HEK293 (cell line): Measurements from ENCODE around the gene KLHL29.

Experiments used
- CTCF ChIA-PET: fragments of 350-600 bp; formaldehyde crosslinking; extraction: SDS; loops from one replicate; lab custom pipeline; 2021; ENCODE audit warnings: antibody characterized with exemption; lab: Yijun Ruan, JAX
- POLR2A ChIA-PET: fragments of 300-600 bp; formaldehyde crosslinking; extraction: SDS; loops from one replicate; lab custom pipeline; 2020; ENCODE audit warnings: antibody characterized with exemption, inconsistent platforms; lab: Yijun Ruan, JAX
- H3K27ac ChIP-seq: fragments of 200-500 bp; sonication (Bioruptor generic); 2 replicates; pipeline ENCODE4 v1.5.1; 2014; ENCODE audit warnings: low read depth, low read length, control low read depth, inconsistent platforms; ENCODE audit errors: extremely low read depth
- H3K36me3 ChIP-seq, 2 experiments: fragments of 200-500 bp in 1 of 2; sonication (Bioruptor generic) in 1 of 2; 1 replicate in 1 of 2; 2 replicates in 1 of 2; pipeline ENCODE4 v1.5.1; 2014 to 2017; ENCODE audit warnings: inconsistent platforms in 2 of 2, low read length in 2 of 2; ENCODE audit not compliant: control insufficient read depth in 2 of 2, insufficient read depth in 1 of 2
- H3K4me1 ChIP-seq: fragments of 200-500 bp; sonication (Bioruptor generic); 2 replicates; pipeline ENCODE4 v1.5.1; 2014; ENCODE audit warnings: mild to moderate bottlenecking, low read length, inconsistent platforms; ENCODE audit not compliant: control insufficient read depth, insufficient read depth
- H3K4me3 ChIP-seq: 2 replicates; pipeline ENCODE4 v1.5.1; 2011; ENCODE audit warnings: low read depth, mild to moderate bottlenecking, control low read depth, low read length, moderate library complexity
- H3K9me3 ChIP-seq: fragments of 200-500 bp; sonication (Bioruptor generic); 2 replicates; pipeline ENCODE4 v1.5.1; 2014; ENCODE audit warnings: low read depth, low read length, inconsistent platforms; ENCODE audit not compliant: control insufficient read depth, insufficient read depth
- BCL11B ChIP-seq: fragments of 450-650 bp; formaldehyde crosslinking; IDR thresholded peaks from 2 replicates; pipeline ENCODE4 v1.5.1; 2016; ENCODE audit warnings: low read depth, missing biosample characterization, missing genetic modification characterization
- GLIS2 ChIP-seq: fragments of 450-650 bp; formaldehyde crosslinking; IDR thresholded peaks from 2 replicates; pipeline ENCODE4 v1.5.1; 2016; ENCODE audit warnings: missing biosample characterization, missing genetic modification characterization
- HIC1 ChIP-seq: fragments of 450-650 bp; formaldehyde crosslinking; IDR thresholded peaks from 2 replicates; pipeline ENCODE4 v1.5.1; 2016; ENCODE audit warnings: missing biosample characterization, missing genetic modification characterization
- KLF16 ChIP-seq: fragments of 450-650 bp; formaldehyde crosslinking; IDR thresholded peaks from 2 replicates; pipeline ENCODE4 v1.5.1; 2017; ENCODE audit warnings: missing biosample characterization, missing genetic modification characterization
- MZF1 ChIP-seq: fragments of 450-650 bp; formaldehyde crosslinking; IDR thresholded peaks from 2 replicates; pipeline ENCODE4 v1.5.1; 2017; ENCODE audit warnings: missing biosample characterization, missing genetic modification characterization, borderline replicate concordance
- SP2 ChIP-seq: fragments of 450-650 bp; formaldehyde crosslinking; IDR thresholded peaks from 2 replicates; pipeline ENCODE4 v1.5.1; 2016; ENCODE audit warnings: missing biosample characterization, missing genetic modification characterization
- TSHZ1 ChIP-seq: fragments of 450-650 bp; formaldehyde crosslinking; IDR thresholded peaks from 2 replicates; pipeline ENCODE4 v1.5.1; 2016; ENCODE audit warnings: missing biosample characterization, missing genetic modification characterization, borderline replicate concordance
- ZBTB44 ChIP-seq: fragments of 450-650 bp; IDR thresholded peaks from 2 replicates; pipeline ENCODE4 v1.5.1; 2018; ENCODE audit warnings: missing biosample characterization, mild to moderate bottlenecking, missing genetic modification characterization
- ZNF239 ChIP-seq: fragments of 450-650 bp; formaldehyde crosslinking; IDR thresholded peaks from 2 replicates; pipeline ENCODE4 v1.5.1; 2016; ENCODE audit warnings: missing biosample characterization, missing genetic modification characterization
- ZNF248 ChIP-seq: fragments of 450-650 bp; formaldehyde crosslinking; IDR thresholded peaks from 2 replicates; pipeline ENCODE4 v1.5.1; 2017; ENCODE audit warnings: missing biosample characterization, missing genetic modification characterization
- ZNF26 ChIP-seq: fragments of 450-650 bp; formaldehyde crosslinking; IDR thresholded peaks from 2 replicates; pipeline ENCODE4 v1.5.1; 2016; ENCODE audit warnings: missing biosample characterization, missing genetic modification characterization
- ZNF292 ChIP-seq: fragments of 450-650 bp; formaldehyde crosslinking; IDR thresholded peaks from 2 replicates; pipeline ENCODE4 v1.5.1; 2016; ENCODE audit warnings: low read depth, missing biosample characterization, missing genetic modification characterization, borderline replicate concordance
- ZNF488 ChIP-seq: fragments of 450-650 bp; formaldehyde crosslinking; IDR thresholded peaks from 2 replicates; pipeline ENCODE4 v1.5.1; 2016; ENCODE audit warnings: missing biosample characterization, missing genetic modification characterization
- ZNF561 ChIP-seq: fragments of 450-650 bp; IDR thresholded peaks from 2 replicates; pipeline ENCODE4 v1.5.1; 2018; ENCODE audit warnings: missing biosample characterization, missing genetic modification characterization, borderline replicate concordance
- ZNF610 ChIP-seq: fragments of 450-650 bp; formaldehyde crosslinking; IDR thresholded peaks from 2 replicates; pipeline ENCODE4 v1.5.1; 2016; ENCODE audit warnings: missing biosample characterization, missing genetic modification characterization, borderline replicate concordance
- ZNF624 ChIP-seq: fragments of 450-650 bp; formaldehyde crosslinking; IDR thresholded peaks from 2 replicates; pipeline ENCODE4 v1.5.1; 2017; ENCODE audit warnings: missing biosample characterization, missing genetic modification characterization
- ZNF629 ChIP-seq: fragments of 450-650 bp; formaldehyde crosslinking; IDR thresholded peaks from 2 replicates; pipeline ENCODE4 v1.5.1; 2017; ENCODE audit warnings: missing biosample characterization, missing genetic modification characterization
- ZSCAN18 ChIP-seq: fragments of 450-650 bp; formaldehyde crosslinking; IDR thresholded peaks from 2 replicates; pipeline ENCODE4 v1.5.1; 2016; ENCODE audit warnings: missing biosample characterization, missing genetic modification characterization

The KLHL29 gene

GRCh38 chr2:23391237-23391736 lies 6.3 kb downstream of the KLHL29 start (continued):
- TF ChIP-seq ZBTB44 (tag by site-specific recombination) = peak; percentile 39; the same call in 1 of the 2 replicates

GRCh38 chr2:23393722-23394121 lies 8.7 kb downstream of the KLHL29 start:
- Histone ChIP-seq H3K4me3 (no peak overlapping the region), H3K4me1 (peaks cover 10% of the 10 kb centered on the region), H3K36me3 (no peaks in the 10 kb centered on the region), H3K27ac (no peak overlapping the region), H3K9me3 (no peaks in the 10 kb centered on the region)
- ChIA-PET CTCF (interaction anchor here (0.9 kb wide), 1 partner anchor 18 kb away, joined by 3 read pairs; no protein-coding TSS in a partner anchor), POLR2A (interaction anchor here (1.0 kb wide), 1 partner anchor 9 kb away, joined by 4 read pairs; the partner anchor contains the start of gene KLHL29)
- TF ChIP-seq MZF1 = no peak
- TF ChIP-seq ZSCAN18 (tag by site-specific recombination) = no peak
- no peak for TF ChIP-seq BCL11B (tag by site-specific recombination)
- no peak for TF ChIP-seq ZNF629
- TF ChIP-seq SP2 (tag by site-specific recombination) = no peak
- TF ChIP-seq KLF16 (tag by site-specific recombination) = no peak
- TF ChIP-seq ZNF239 (tag by site-specific recombination) = no peak
- TF ChIP-seq ZNF26 (tag by site-specific recombination) = no peak
- TF ChIP-seq ZNF624 (tag by site-specific recombination) = no peak

- ChIA-PET CTCF (interaction anchor here (0.6 to 0.9 kb wide), 4 partner anchors 9 to 230 kb away, joined by 3 read pairs; no protein-coding TSS in a partner anchor), POLR2A (no interaction called here)
- Histone ChIP-seq H3K27ac (no peak overlapping the region), H3K4me1 (peaks cover 10% of the 10 kb centered on the region), H3K4me3 (no peak overlapping the region), H3K9me3 (no peaks in the 10 kb centered on the region), H3K36me3 (no peaks in the 10 kb centered on the region)
- TF ChIP-seq HIC1 (tag by site-specific recombination) (no peak), ZNF248 (tag by site-specific recombination) (no peak), ZNF561 (tag by site-specific recombination) (no peak)
Measured at GRCh38 chr2:23394700-23395099, 9.7 kb downstream of the KLHL29 start.

- CTCF ChIA-PET = no interaction called here
- no peak for TF ChIP-seq GLIS2 (tag by site-specific recombination)
- TF ChIP-seq ZNF488 (tag by site-specific recombination) = no peak
- no peak for TF ChIP-seq ZNF292 (tag by site-specific recombination)
- TF ChIP-seq ZNF610 (tag by site-specific recombination) = no peak
- TF ChIP-seq TSHZ1 (tag by site-specific recombination) = no peak
Measured at GRCh38 chr2:23397478-23397877, 12.5 kb downstream of the KLHL29 start.

More at GRCh38 chr2:23397478-23397877, 12.5 kb downstream of the KLHL29 start:
- H3K27ac ChIP-seq = no peak overlapping the region
- no peaks in the 10 kb centered on the region for H3K9me3 ChIP-seq
- H3K36me3 ChIP-seq = no peaks in the 10 kb centered on the region
- H3K4me3 ChIP-seq = no peak overlapping the region
- H3K4me1 ChIP-seq = peaks cover 8% of the 10 kb centered on the region; the same call in 1 of the 2 replicates
- POLR2A ChIA-PET = no interaction called here
